Left lung (tissue), 10 donors: Measurements from ENCODE around the gene BRI3. TPM values are rescaled to one million over a fixed set of nuclear protein-coding genes. Genes with fewer than 3 reads are reported as not detected.

Experiments
- ATAC-seq: fragments of 200-7000 bp; cut with Tn5 transposase; one replicate; pipeline ENCODE4 v1.9.1; 2020; ENCODE audit warnings: moderate library complexity
- DNase-seq, 4 donors: peaks; one replicate each; pipeline ENCODE4 v3.0.0-alpha.2; 2013 to 2020
- H3K27ac ChIP-seq, 2 donors: fragments of 200-600 bp; sonication (generic) in 1 of 2; one replicate each; pipeline versions ENCODE4 v1.5.0 to v1.8.0; 2020 to 2021
- H3K27me3 ChIP-seq, 2 donors: fragments of 200-600 bp; sonication (generic) in 1 of 2; one replicate each; pipeline versions ENCODE4 v1.5.0 to v1.8.0; 2020 to 2021
- H3K36me3 ChIP-seq, 2 donors: fragments of 200-600 bp; sonication (generic) in 1 of 2; one replicate each; pipeline versions ENCODE4 v1.5.0 to v1.8.0; 2020 to 2021
- H3K4me1 ChIP-seq, 2 donors: fragments of 200-600 bp; one replicate each; pipeline ENCODE4 v1.8.0; 2021
- H3K4me3 ChIP-seq, 2 donors: fragments of 200-600 bp; sonication (generic) in 1 of 2; one replicate each; pipeline versions ENCODE4 v1.5.0 to v1.8.0; 2020 to 2021; ENCODE audit warnings: mild to moderate bottlenecking in 1 of 2
- H3K9me3 ChIP-seq, 2 donors: fragments of 200-600 bp; sonication (generic) in 1 of 2; one replicate each; pipeline versions ENCODE4 v1.5.0 to v1.8.0; 2020 to 2021
- intact Hi-C, 2 donors: fragments of 100-400 bp; cut with DNase I; formaldehyde crosslinking; loops; one replicate each; pipeline versions ENCODE4 v1.11.2 to v1.14.2; 2022
- polyA plus RNA-seq, 6 donors: library from polyadenylated mRNA; unstranded; fragments of 120-200 nt; gene quantifications; one replicate each; pipeline ENCODE4 v1.2.1, GENCODE V29; 2013; ENCODE audit not compliant: insufficient read length in 6 of 6
- total RNA-seq, 2 donors: library from RNA; stranded (reverse); fragmentation: NEBNext Ultra II Directional; extraction: Animal tissue kit (Norgen Biotek cat#: 25700); gene quantifications; one replicate each; pipeline ENCODE4 v1.2.1, GENCODE V29; 2021
- TF ChIP-seq, protein P1 (sequence below), 2 donors: fragments of 200-600 bp; sonication (generic) in 1 of 2; IDR thresholded peaks; one replicate each; pipeline versions ENCODE4 v1.5.0 to v1.8.0; 2021; ENCODE audit warnings: antibody characterized with exemption in 2 of 2
- donor health status: DM: no; HTN: yes; CAD: no.
- donor health status: DM: no; HTN: no; CAD: no.

Gene BRI3
- total and polyA plus RNA-seq, 8 donors, result 86.1 to 505 (median 106) TPM

DNA sequence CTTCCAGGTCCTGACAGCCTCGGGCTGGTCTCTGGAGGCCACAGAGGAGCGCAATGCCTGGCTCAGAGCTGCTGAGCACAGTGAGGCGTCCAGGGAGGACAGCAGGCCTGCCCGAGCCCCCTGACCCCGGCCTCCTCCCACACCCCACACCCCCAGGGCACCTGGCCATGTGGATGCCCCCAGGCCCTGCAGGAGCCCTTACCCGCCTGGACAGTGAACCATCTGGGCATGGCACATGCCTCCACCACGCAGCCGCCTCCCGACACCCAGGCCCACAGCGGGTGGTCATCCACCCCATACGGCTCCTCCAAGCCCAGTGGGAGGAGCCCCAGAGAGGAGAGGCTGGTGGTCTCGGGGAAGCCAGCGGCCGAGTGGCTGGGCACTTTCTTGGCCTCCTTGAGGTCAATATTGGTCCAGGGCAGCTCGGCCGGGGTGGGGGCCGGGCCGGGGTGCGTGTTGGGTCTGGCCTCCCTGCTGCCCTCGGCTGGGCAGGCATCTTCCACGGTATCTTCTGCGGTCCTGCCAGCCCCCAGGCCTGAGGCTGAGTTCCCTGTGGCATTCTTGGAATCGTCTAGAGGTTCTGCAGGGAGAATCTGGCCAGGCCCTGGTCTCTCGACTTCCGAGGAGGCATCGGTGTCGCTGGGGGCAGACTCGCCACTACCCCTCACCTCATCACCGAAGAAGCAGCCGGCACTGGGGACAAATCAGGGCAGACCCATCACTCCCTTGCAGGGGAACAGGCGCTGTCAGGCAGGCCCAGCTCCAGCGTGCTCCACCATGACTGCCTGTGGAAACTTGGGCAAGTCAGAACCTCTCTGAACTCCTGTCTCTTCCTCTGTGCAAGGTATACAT lies 48.0 kb upstream of the BRI3 start:
- H3K4me3 ChIP-seq, result no peak overlapping the region
- no peaks in the 10 kb centered on the region for H3K27me3 ChIP-seq
- H3K36me3 ChIP-seq, result peaks cover 0 to 95% of the 10 kb centered on the region in 2 donors
- H3K4me1 ChIP-seq, result no peaks in the 10 kb centered on the region
- H3K9me3 ChIP-seq, result no peaks in the 10 kb centered on the region
- H3K27ac ChIP-seq, result no peak overlapping the region
- DNase-seq, result peak in 1 of 4 donors; percentile 67
- ATAC-seq, result no peak
- TF ChIP-seq, protein P1, sequence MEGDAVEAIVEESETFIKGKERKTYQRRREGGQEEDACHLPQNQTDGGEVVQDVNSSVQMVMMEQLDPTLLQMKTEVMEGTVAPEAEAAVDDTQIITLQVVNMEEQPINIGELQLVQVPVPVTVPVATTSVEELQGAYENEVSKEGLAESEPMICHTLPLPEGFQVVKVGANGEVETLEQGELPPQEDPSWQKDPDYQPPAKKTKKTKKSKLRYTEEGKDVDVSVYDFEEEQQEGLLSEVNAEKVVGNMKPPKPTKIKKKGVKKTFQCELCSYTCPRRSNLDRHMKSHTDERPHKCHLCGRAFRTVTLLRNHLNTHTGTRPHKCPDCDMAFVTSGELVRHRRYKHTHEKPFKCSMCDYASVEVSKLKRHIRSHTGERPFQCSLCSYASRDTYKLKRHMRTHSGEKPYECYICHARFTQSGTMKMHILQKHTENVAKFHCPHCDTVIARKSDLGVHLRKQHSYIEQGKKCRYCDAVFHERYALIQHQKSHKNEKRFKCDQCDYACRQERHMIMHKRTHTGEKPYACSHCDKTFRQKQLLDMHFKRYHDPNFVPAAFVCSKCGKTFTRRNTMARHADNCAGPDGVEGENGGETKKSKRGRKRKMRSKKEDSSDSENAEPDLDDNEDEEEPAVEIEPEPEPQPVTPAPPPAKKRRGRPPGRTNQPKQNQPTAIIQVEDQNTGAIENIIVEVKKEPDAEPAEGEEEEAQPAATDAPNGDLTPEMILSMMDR (IDR thresholded peaks at IDR 0.05), result no peak
- intact Hi-C loops, result no loop called here

DNA sequence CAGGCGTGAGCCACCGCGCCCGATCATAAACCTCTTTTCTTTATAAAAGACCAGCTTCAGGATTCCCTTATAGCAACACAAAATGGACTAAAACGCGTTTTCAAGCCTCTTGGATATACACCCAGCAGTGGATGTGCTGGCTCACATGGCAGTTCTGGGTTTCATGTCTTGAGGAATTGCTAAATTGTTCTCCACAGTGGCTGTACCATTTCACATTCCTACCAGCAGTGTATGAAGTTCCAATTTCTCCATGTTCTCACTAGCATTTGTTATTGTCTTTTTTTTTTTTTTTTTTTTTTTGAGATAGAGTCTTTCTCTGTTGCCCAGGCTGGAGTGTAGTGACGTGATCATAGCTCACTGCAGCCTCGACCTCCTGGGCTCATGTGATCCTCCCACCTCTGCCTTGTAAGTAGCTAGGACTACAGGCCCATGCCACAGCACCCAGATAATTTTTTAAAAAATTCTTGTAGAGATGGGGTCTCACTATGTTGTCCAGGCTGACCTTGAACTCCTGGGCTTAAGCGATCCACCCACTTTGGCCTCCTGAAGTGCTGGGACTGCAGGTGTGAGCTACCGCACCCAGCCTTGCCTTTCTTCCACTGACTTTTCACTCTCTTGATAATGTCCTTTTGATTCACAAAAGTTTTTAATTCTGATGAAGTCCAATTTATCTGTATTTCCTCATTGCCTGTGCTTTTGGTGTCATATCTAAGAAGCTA lies 46.9 kb upstream of the BRI3 start:
- no peak overlapping the region for H3K27ac ChIP-seq
- no peaks in the 10 kb centered on the region for H3K4me1 ChIP-seq
- H3K36me3 ChIP-seq, result peaks cover 0 to 95% of the 10 kb centered on the region in 2 donors
- TF ChIP-seq, protein P1 (IDR thresholded peaks at IDR 0.05), result no peak
- DNase-seq, result peak in 1 of 4 donors; percentile 1
- no peaks in the 10 kb centered on the region for H3K27me3 ChIP-seq
- no peaks in the 10 kb centered on the region for H3K9me3 ChIP-seq
- intact Hi-C loops, result no loop called here
- no peak overlapping the region for H3K4me3 ChIP-seq
- ATAC-seq, result no peak

DNA sequence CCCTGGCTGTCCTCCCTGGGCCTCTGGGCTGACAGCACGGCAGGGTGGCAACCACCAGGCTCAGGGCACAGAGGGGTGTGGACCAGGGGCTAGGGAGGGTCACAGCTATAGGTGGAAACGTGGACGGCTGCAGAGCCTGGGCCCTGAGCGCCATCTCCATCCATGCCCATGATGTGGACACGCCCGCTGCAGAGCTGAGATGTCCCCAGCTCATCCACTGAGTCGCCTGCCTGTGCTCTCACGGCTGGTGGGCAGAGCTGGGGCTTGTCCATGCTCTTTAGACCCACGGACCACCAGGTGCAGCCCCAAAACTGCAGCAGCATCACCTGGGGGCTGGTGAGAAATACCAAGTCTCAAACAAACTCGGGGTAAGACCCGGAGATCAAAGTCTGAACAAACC lies 45.6 kb upstream of the BRI3 start:
- peaks cover 0 to 95% of the 10 kb centered on the region in 2 donors for H3K36me3 ChIP-seq
- ATAC-seq (no peak), DNase-seq (peak in 1 of 4 donors; percentile 72)

DNA sequence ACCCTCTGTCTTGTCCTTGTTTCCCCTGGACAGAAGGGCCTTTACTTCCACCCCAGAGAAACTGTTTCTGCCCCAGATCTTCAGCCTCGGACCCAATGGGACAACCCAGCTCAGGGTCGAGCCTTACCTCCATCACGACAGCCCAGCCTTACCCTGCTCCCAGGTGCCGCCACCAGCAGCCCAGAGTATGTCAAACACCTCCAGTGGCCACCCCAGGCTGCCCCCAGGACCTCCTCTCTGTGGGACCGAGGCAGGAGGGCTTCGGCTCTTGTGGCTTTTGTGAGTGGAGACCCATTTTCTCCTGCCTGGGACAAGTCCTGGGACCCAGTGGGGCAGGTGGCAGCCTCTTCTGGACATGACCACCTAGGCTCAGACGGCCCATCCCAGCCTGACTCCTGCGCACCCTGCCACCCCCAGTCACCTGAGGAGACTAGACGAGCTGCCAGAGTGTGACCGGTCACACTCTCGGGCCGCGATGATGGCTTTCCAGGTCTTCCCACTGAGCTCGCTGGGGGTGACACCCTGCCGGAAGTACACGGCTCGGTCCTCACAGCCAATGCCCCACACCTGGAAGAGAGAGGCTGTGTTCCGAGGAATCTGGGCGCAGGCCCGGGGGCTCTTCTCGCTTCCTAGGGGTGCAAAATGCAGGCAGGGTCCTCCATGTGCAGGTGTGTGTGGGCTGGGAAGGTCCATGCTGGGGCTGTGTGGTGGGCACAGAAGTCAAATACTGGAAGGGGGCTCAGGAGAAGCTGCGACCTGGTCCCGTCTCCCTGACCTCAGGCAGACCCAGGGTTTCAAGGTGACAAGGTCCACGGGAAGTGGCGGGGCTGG lies 44.9 kb upstream of the BRI3 start:
- DNase-seq (peak in 1 of 4 donors; percentile 63), ATAC-seq (no peak)
- intact Hi-C loops, result no loop called here
- H3K27me3 ChIP-seq, result no peaks in the 10 kb centered on the region
- no peak overlapping the region for H3K27ac ChIP-seq
- no peaks in the 10 kb centered on the region for H3K4me1 ChIP-seq
- H3K4me3 ChIP-seq, result no peak overlapping the region
- TF ChIP-seq, protein P1 (IDR thresholded peaks at IDR 0.05), result no peak
- peaks cover 0 to 96% of the 10 kb centered on the region in 2 donors for H3K36me3 ChIP-seq
- H3K9me3 ChIP-seq, result no peaks in the 10 kb centered on the region

More for the DNA sequence above, 45.6 kb upstream of the BRI3 start:
- Histone ChIP-seq H3K9me3 (no peaks in the 10 kb centered on the region), H3K27ac (no peak overlapping the region), H3K4me3 (no peak overlapping the region), H3K4me1 (no peaks in the 10 kb centered on the region), H3K27me3 (no peaks in the 10 kb centered on the region)
- intact Hi-C loops, result no loop called here
- TF ChIP-seq, protein P1 (IDR thresholded peaks at IDR 0.05), result no peak
